ENCODE measurements around the gene NABP1.

NABP1 gene

GRCh38 chr2:191691898-191692297 lies 14.0 kb downstream of the NABP1 start:
- Histone ChIP-seq H3K36me3 (ENCODE audit: control insufficient read depth in 2 of 2, insufficient read depth in 2 of 2, low read length in 2 of 2) (no peaks in the 10 kb centered on the region), H3K9ac (ENCODE audit: low read depth in 1 of 2, low read length in 2 of 2) (no peak overlapping the region), H3K4me3 (ENCODE audit: low read length in 2 of 2) (no peak overlapping the region), H3K4me1 (ENCODE audit: control insufficient read depth in 2 of 2, insufficient read depth in 2 of 2, low read length in 2 of 2) (peaks cover 6 to 13% of the 10 kb centered on the region in 2 donors), H3K9me3 (ENCODE audit: control insufficient read depth in 2 of 2, low read length in 2 of 2) (no peaks in the 10 kb centered on the region), H3K27ac (ENCODE audit: low read depth in 2 of 2, low read length in 2 of 2) (no peak overlapping the region), H3K27me3 (ENCODE audit: control insufficient read depth in 2 of 2, insufficient read depth in 2 of 2, low read length in 2 of 2) (no peaks in the 10 kb centered on the region)

GRCh38 chr2:191692502-191693115 lies 14.7 kb downstream of the NABP1 start:
- no peaks in the 10 kb centered on the region for H3K27me3 ChIP-seq (ENCODE audit: control insufficient read depth in 2 of 2, insufficient read depth in 2 of 2, low read length in 2 of 2)

GRCh38 chr2:191693166-191693565 lies 15.2 kb downstream of the NABP1 start:
- Histone ChIP-seq H3K27me3 (ENCODE audit: control insufficient read depth in 2 of 2, insufficient read depth in 2 of 2, low read length in 2 of 2) (no peaks in the 10 kb centered on the region), H3K4me1 (ENCODE audit: control insufficient read depth in 2 of 2, insufficient read depth in 2 of 2, low read length in 2 of 2) (peaks cover 6 to 13% of the 10 kb centered on the region in 2 donors), H3K9me3 (ENCODE audit: control insufficient read depth in 2 of 2, low read length in 2 of 2) (no peaks in the 10 kb centered on the region), H3K36me3 (ENCODE audit: control insufficient read depth in 2 of 2, insufficient read depth in 2 of 2, low read length in 2 of 2) (no peaks in the 10 kb centered on the region), H3K4me3 (ENCODE audit: low read length in 2 of 2) (no peak overlapping the region), H3K9ac (ENCODE audit: low read depth in 1 of 2, low read length in 2 of 2) (no peak overlapping the region), H3K27ac (ENCODE audit: low read depth in 2 of 2, low read length in 2 of 2) (no peak overlapping the region)

More at GRCh38 chr2:191692502-191693115, 14.7 kb downstream of the NABP1 start:
- Histone ChIP-seq H3K4me3 (ENCODE audit: low read length in 2 of 2) (no peak overlapping the region), H3K9me3 (ENCODE audit: control insufficient read depth in 2 of 2, low read length in 2 of 2) (no peaks in the 10 kb centered on the region), H3K9ac (ENCODE audit: low read depth in 1 of 2, low read length in 2 of 2) (no peak overlapping the region), H3K4me1 (ENCODE audit: control insufficient read depth in 2 of 2, insufficient read depth in 2 of 2, low read length in 2 of 2) (peaks cover 6 to 13% of the 10 kb centered on the region in 2 donors), H3K36me3 (ENCODE audit: control insufficient read depth in 2 of 2, insufficient read depth in 2 of 2, low read length in 2 of 2) (no peaks in the 10 kb centered on the region), H3K27ac (ENCODE audit: low read depth in 2 of 2, low read length in 2 of 2) (no peak overlapping the region)

- H3K9me3 ChIP-seq (ENCODE audit: control insufficient read depth in 2 of 2, low read length in 2 of 2): no peaks in the 10 kb centered on the region
- no peak overlapping the region for H3K4me3 ChIP-seq (ENCODE audit: low read length in 2 of 2)
- no peak overlapping the region for H3K9ac ChIP-seq (ENCODE audit: low read depth in 1 of 2, low read length in 2 of 2)
- H3K27ac ChIP-seq (ENCODE audit: low read depth in 2 of 2, low read length in 2 of 2): no peak overlapping the region
- H3K4me1 ChIP-seq (ENCODE audit: control insufficient read depth in 2 of 2, insufficient read depth in 2 of 2, low read length in 2 of 2): peaks cover 6 to 12% of the 10 kb centered on the region in 2 donors
- H3K36me3 ChIP-seq (ENCODE audit: control insufficient read depth in 2 of 2, insufficient read depth in 2 of 2, low read length in 2 of 2): no peaks in the 10 kb centered on the region
- no peaks in the 10 kb centered on the region for H3K27me3 ChIP-seq (ENCODE audit: control insufficient read depth in 2 of 2, insufficient read depth in 2 of 2, low read length in 2 of 2)
Measured at GRCh38 chr2:191693778-191694177, 15.8 kb downstream of the NABP1 start.

- H3K27me3 ChIP-seq (ENCODE audit: control insufficient read depth in 2 of 2, insufficient read depth in 2 of 2, low read length in 2 of 2): no peaks in the 10 kb centered on the region
- no peaks in the 10 kb centered on the region for H3K9me3 ChIP-seq (ENCODE audit: control insufficient read depth in 2 of 2, low read length in 2 of 2)
- H3K27ac ChIP-seq (ENCODE audit: low read depth in 2 of 2, low read length in 2 of 2): no peak overlapping the region
- no peaks in the 10 kb centered on the region for H3K36me3 ChIP-seq (ENCODE audit: control insufficient read depth in 2 of 2, insufficient read depth in 2 of 2, low read length in 2 of 2)
- no peaks in the 10 kb centered on the region for H3K4me1 ChIP-seq (ENCODE audit: control insufficient read depth in 2 of 2, insufficient read depth in 2 of 2, low read length in 2 of 2)
- no peak overlapping the region for H3K4me3 ChIP-seq (ENCODE audit: low read length in 2 of 2)
- no peak overlapping the region for H3K9ac ChIP-seq (ENCODE audit: low read depth in 1 of 2, low read length in 2 of 2)
Measured at GRCh38 chr2:191696001-191696400, 18.1 kb downstream of the NABP1 start.

- Histone ChIP-seq H3K27ac (ENCODE audit: low read depth in 2 of 2, low read length in 2 of 2) (no peak overlapping the region), H3K4me1 (ENCODE audit: control insufficient read depth in 2 of 2, insufficient read depth in 2 of 2, low read length in 2 of 2) (no peaks in the 10 kb centered on the region), H3K36me3 (ENCODE audit: control insufficient read depth in 2 of 2, insufficient read depth in 2 of 2, low read length in 2 of 2) (no peaks in the 10 kb centered on the region), H3K27me3 (ENCODE audit: control insufficient read depth in 2 of 2, insufficient read depth in 2 of 2, low read length in 2 of 2) (no peaks in the 10 kb centered on the region), H3K9ac (ENCODE audit: low read depth in 1 of 2, low read length in 2 of 2) (no peak overlapping the region), H3K4me3 (ENCODE audit: low read length in 2 of 2) (no peak overlapping the region), H3K9me3 (ENCODE audit: control insufficient read depth in 2 of 2, low read length in 2 of 2) (no peaks in the 10 kb centered on the region)
Measured at GRCh38 chr2:191696966-191697365, 19.0 kb downstream of the NABP1 start.

GRCh38 chr2:191697870-191698269 lies 19.9 kb downstream of the NABP1 start:
- no peaks in the 10 kb centered on the region for H3K27me3 ChIP-seq (ENCODE audit: control insufficient read depth in 2 of 2, insufficient read depth in 2 of 2, low read length in 2 of 2)
- no peak overlapping the region for H3K9ac ChIP-seq (ENCODE audit: low read depth in 1 of 2, low read length in 2 of 2)
- H3K27ac ChIP-seq (ENCODE audit: low read depth in 2 of 2, low read length in 2 of 2): no peak overlapping the region
- no peaks in the 10 kb centered on the region for H3K4me1 ChIP-seq (ENCODE audit: control insufficient read depth in 2 of 2, insufficient read depth in 2 of 2, low read length in 2 of 2)
- H3K4me3 ChIP-seq (ENCODE audit: low read length in 2 of 2): no peak overlapping the region
- H3K9me3 ChIP-seq (ENCODE audit: control insufficient read depth in 2 of 2, low read length in 2 of 2): no peaks in the 10 kb centered on the region
- H3K36me3 ChIP-seq (ENCODE audit: control insufficient read depth in 2 of 2, insufficient read depth in 2 of 2, low read length in 2 of 2): no peaks in the 10 kb centered on the region

GRCh38 chr2:191699341-191699945 lies 21.5 kb downstream of the NABP1 start:
- no peaks in the 10 kb centered on the region for H3K9me3 ChIP-seq (ENCODE audit: control insufficient read depth in 2 of 2, low read length in 2 of 2)
- H3K4me3 ChIP-seq (ENCODE audit: low read length in 2 of 2): no peak overlapping the region
- no peak overlapping the region for H3K9ac ChIP-seq (ENCODE audit: low read depth in 1 of 2, low read length in 2 of 2)
- H3K27ac ChIP-seq (ENCODE audit: low read depth in 2 of 2, low read length in 2 of 2): no peak overlapping the region
- H3K27me3 ChIP-seq (ENCODE audit: control insufficient read depth in 2 of 2, insufficient read depth in 2 of 2, low read length in 2 of 2): no peaks in the 10 kb centered on the region
- H3K4me1 ChIP-seq (ENCODE audit: control insufficient read depth in 2 of 2, insufficient read depth in 2 of 2, low read length in 2 of 2): no peaks in the 10 kb centered on the region
- no peaks in the 10 kb centered on the region for H3K36me3 ChIP-seq (ENCODE audit: control insufficient read depth in 2 of 2, insufficient read depth in 2 of 2, low read length in 2 of 2)

GRCh38 chr2:191701029-191701428 lies 23.1 kb downstream of the NABP1 start:
- no peaks in the 10 kb centered on the region for H3K27me3 ChIP-seq (ENCODE audit: control insufficient read depth in 2 of 2, insufficient read depth in 2 of 2, low read length in 2 of 2)
- H3K4me1 ChIP-seq (ENCODE audit: control insufficient read depth in 2 of 2, insufficient read depth in 2 of 2, low read length in 2 of 2): no peaks in the 10 kb centered on the region
- H3K4me3 ChIP-seq (ENCODE audit: low read length in 2 of 2): no peak overlapping the region
- H3K9ac ChIP-seq (ENCODE audit: low read depth in 1 of 2, low read length in 2 of 2): no peak overlapping the region
- H3K9me3 ChIP-seq (ENCODE audit: control insufficient read depth in 2 of 2, low read length in 2 of 2): no peaks in the 10 kb centered on the region
- no peak overlapping the region for H3K27ac ChIP-seq (ENCODE audit: low read depth in 2 of 2, low read length in 2 of 2)
- no peaks in the 10 kb centered on the region for H3K36me3 ChIP-seq (ENCODE audit: control insufficient read depth in 2 of 2, insufficient read depth in 2 of 2, low read length in 2 of 2)

- Histone ChIP-seq H3K27me3 (ENCODE audit: control insufficient read depth in 2 of 2, insufficient read depth in 2 of 2, low read length in 2 of 2) (no peaks in the 10 kb centered on the region), H3K9ac (ENCODE audit: low read depth in 1 of 2, low read length in 2 of 2) (no peak overlapping the region), H3K9me3 (ENCODE audit: control insufficient read depth in 2 of 2, low read length in 2 of 2) (no peaks in the 10 kb centered on the region), H3K36me3 (ENCODE audit: control insufficient read depth in 2 of 2, insufficient read depth in 2 of 2, low read length in 2 of 2) (no peaks in the 10 kb centered on the region), H3K4me3 (ENCODE audit: low read length in 2 of 2) (no peak overlapping the region), H3K27ac (ENCODE audit: low read depth in 2 of 2, low read length in 2 of 2) (no peak overlapping the region), H3K4me1 (ENCODE audit: control insufficient read depth in 2 of 2, insufficient read depth in 2 of 2, low read length in 2 of 2) (no peaks in the 10 kb centered on the region)
Measured at GRCh38 chr2:191701696-191702095, 23.8 kb downstream of the NABP1 start.
